Ovary (tissue), 3 donors: ENCODE results near the gene LMF1.

Experiments
- EP300 ChIP-seq: sonication (generic); formaldehyde crosslinking; IDR thresholded peaks from one replicate; pipeline ENCODE4 v1.6.1; 2017; ENCODE audit warnings: antibody characterized with exemption
- POLR2A ChIP-seq: fragments of 450-650 bp; IDR thresholded peaks from one replicate; pipeline ENCODE4 v1.6.1; 2017; ENCODE audit warnings: antibody characterized with exemption, mild to moderate bottlenecking, moderate library complexity
- TF ChIP-seq, protein P1 (sequence below), 3 donors: fragments of 450-650 bp in 2 of 3; fragments of 200-600 bp in 1 of 3; IDR thresholded peaks; one replicate each; pipeline versions ENCODE4 v1.5.1 to v1.8.0; 2016 to 2022; ENCODE audit warnings: antibody characterized with exemption in 3 of 3, mild to moderate bottlenecking in 1 of 3
- donor health status: DM: no; HTN: no; CAD: no.

DNA sequence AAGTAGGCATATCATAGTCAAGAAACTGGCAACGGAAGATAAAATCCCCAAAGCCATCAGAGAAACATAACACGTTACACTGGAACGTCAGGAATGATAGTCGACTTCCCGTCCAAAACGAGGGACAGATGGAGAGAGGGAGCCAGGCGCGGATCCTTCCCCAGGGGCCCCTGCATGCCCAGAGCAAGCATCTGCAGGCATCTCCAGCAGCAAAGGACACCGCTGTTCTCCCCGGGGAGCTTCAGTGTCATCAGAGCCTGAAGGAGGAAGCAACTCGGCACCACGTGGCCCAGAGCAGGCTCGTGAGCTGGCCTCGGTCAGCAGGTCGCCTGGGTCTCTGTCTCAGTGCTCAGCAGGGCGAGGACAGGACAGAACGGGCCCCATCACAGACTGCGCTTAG is 50.1 kb downstream of the LMF1 start:
- TF ChIP-seq, protein P1, sequence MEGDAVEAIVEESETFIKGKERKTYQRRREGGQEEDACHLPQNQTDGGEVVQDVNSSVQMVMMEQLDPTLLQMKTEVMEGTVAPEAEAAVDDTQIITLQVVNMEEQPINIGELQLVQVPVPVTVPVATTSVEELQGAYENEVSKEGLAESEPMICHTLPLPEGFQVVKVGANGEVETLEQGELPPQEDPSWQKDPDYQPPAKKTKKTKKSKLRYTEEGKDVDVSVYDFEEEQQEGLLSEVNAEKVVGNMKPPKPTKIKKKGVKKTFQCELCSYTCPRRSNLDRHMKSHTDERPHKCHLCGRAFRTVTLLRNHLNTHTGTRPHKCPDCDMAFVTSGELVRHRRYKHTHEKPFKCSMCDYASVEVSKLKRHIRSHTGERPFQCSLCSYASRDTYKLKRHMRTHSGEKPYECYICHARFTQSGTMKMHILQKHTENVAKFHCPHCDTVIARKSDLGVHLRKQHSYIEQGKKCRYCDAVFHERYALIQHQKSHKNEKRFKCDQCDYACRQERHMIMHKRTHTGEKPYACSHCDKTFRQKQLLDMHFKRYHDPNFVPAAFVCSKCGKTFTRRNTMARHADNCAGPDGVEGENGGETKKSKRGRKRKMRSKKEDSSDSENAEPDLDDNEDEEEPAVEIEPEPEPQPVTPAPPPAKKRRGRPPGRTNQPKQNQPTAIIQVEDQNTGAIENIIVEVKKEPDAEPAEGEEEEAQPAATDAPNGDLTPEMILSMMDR (IDR thresholded peaks at IDR 0.05), result no peak
- TF ChIP-seq EP300 (no peak), POLR2A (no peak)
